ENCODE data around the gene TUBB. TPM values are rescaled to one million over a fixed set of nuclear protein-coding genes. Genes with fewer than 3 reads are reported as not detected.

Gene TUBB
- total and polyA plus RNA-seq, 2 of the 8 experiments (the other 6 are each of a cell fraction or from before 2014, with no cell fraction given) = 1,880 to 3,022 TPM

- TF ChIP-seq CHD7 (IDR thresholded peaks at IDR 0.05; ENCODE audit: insufficient replicate concordance, low read length) = no peak
- TF ChIP-seq PHF8 (conservative IDR thresholded peaks at IDR 0.05; ENCODE audit: low read depth, low read length) = peak; percentile 51
- peak; percentile 88 for TF ChIP-seq CREB1 (IDR thresholded peaks at IDR 0.05)
- peak; percentile 45; the same call in 1 of the 2 replicates for TF ChIP-seq JUND (IDR thresholded peaks at IDR 0.05; ENCODE audit: low read length)
- TF ChIP-seq TAF1 (IDR thresholded peaks at IDR 0.05; ENCODE audit: low read depth, low read length) = peak; percentile 98
- TF ChIP-seq POLR2A (IDR thresholded peaks at IDR 0.05; ENCODE audit: control extremely low read depth in 1 of 2, low read depth in 2 of 2, low read length in 2 of 2) = peak; percentile 90 to 97
- TF ChIP-seq TEAD4 (IDR thresholded peaks at IDR 0.05; ENCODE audit: low read depth, low read length) = peak; percentile 52; the same call in 1 of the 2 replicates
- peak; percentile 95 for TF ChIP-seq YY1 (IDR thresholded peaks at IDR 0.05; ENCODE audit: low read depth, low read length)
- TF ChIP-seq SUZ12 (IDR thresholded peaks at IDR 0.05; ENCODE audit: low read length) = no peak
- TF ChIP-seq EZH2 (IDR thresholded peaks at IDR 0.05; ENCODE audit: low read depth, low read length, severe bottlenecking) = no peak
- TF ChIP-seq POU5F1 (IDR thresholded peaks at IDR 0.05; ENCODE audit: low read depth, low read length) = no peak
Measured at GRCh38 chr6:30717129-30717844, 2.9 kb upstream of the TUBB start, which contains the start of gene MDC1 (continued).
